NB4 (cell line): ENCODE measurements around the gene CDK14.

Experiments used
- DNase-seq: peaks from one replicate; pipeline ENCODE4 v3.0.0; 2010; ENCODE audit warnings: low read depth
- H3K4me3 ChIP-seq: one replicate; pipeline ENCODE4 v1.5.1; 2011; ENCODE audit warnings: mild to moderate bottlenecking, low read depth, low read length, moderate library complexity
- MYC ChIP-seq: IDR thresholded peaks from 2 replicates; pipeline ENCODE4 v1.6.1; 2011; ENCODE audit warnings: low read depth, low read length
- POLR2A ChIP-seq: IDR thresholded peaks from 2 replicates; pipeline ENCODE4 v1.6.1; 2011; ENCODE audit warnings: mild to moderate bottlenecking; ENCODE audit not compliant: insufficient read length; ENCODE audit errors: extremely low read depth
- TF ChIP-seq, protein P1 (sequence below): IDR thresholded peaks from one replicate; pipeline ENCODE4 v1.5.1; 2012; ENCODE audit warnings: low read depth, low read length
- TF ChIP-seq, protein P2 (sequence below): IDR thresholded peaks from 2 replicates; pipeline ENCODE4 v1.6.1; 2011; ENCODE audit warnings: low read depth, low read length

Gene CDK14

DNA sequence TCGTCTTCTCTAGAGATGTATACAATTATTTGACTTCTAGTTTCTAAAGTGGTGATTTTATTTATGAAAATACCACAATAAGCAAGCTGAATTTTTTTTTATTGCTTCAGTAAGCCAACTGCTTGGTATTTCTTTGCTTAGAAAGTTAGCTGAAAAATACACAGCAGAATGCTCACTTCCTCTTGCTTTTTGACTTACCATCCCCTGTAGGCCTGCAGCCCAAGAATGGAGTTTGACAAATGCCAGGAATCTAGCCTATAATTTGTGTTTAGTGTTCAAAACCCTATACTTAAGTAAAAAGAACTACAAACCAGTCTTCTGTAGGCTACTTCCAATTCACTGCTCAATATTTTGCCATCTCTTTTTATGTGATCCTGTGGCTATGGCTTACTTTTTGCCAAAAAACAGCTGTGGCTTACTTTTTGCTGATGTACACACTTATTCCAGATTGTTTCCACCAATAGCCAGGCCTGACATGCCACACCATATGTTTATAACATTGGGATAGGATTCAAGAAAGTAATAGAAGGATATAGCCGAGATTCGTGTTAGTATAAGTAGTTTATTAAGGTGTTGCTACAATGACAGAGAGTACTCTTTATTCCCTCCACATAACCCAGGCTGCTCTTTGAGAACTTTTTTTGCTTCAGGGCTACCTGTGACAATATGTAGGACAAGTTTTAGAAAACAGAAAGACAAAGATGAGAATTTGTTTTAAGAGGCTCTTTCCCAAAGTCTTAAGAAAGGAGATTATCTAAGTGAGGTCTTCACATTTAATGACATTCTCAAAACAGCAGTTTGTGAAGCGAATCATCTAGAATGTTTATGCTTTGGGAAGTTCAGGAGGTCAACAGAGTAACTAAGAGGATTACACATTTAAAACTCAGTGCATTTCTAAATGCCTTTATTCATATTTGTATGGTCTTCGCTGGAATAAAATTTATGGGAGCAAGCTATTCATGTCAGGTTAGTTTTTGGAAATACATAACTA lies 404.2 kb downstream of the CDK14 start:
- no peak overlapping the region for H3K4me3 ChIP-seq
- no peak for DNase-seq
- TF ChIP-seq POLR2A (no peak), MYC (no peak)
- TF ChIP-seq, protein P1, sequence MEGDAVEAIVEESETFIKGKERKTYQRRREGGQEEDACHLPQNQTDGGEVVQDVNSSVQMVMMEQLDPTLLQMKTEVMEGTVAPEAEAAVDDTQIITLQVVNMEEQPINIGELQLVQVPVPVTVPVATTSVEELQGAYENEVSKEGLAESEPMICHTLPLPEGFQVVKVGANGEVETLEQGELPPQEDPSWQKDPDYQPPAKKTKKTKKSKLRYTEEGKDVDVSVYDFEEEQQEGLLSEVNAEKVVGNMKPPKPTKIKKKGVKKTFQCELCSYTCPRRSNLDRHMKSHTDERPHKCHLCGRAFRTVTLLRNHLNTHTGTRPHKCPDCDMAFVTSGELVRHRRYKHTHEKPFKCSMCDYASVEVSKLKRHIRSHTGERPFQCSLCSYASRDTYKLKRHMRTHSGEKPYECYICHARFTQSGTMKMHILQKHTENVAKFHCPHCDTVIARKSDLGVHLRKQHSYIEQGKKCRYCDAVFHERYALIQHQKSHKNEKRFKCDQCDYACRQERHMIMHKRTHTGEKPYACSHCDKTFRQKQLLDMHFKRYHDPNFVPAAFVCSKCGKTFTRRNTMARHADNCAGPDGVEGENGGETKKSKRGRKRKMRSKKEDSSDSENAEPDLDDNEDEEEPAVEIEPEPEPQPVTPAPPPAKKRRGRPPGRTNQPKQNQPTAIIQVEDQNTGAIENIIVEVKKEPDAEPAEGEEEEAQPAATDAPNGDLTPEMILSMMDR = no peak
- TF ChIP-seq, protein P2, sequence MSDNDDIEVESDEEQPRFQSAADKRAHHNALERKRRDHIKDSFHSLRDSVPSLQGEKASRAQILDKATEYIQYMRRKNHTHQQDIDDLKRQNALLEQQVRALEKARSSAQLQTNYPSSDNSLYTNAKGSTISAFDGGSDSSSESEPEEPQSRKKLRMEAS = no peak

- TF ChIP-seq, protein P2 = no peak
- TF ChIP-seq, protein P1 = no peak
- no peak for TF ChIP-seq POLR2A
- TF ChIP-seq MYC = no peak
- no peak for DNase-seq
- H3K4me3 ChIP-seq = no peak overlapping the region
Measured at GRCh38 chr7:91005024-91005423, 408.9 kb downstream of the CDK14 start.

GRCh38 chr7:91005841-91006240 lies 409.7 kb downstream of the CDK14 start:
- H3K4me3 ChIP-seq = no peak overlapping the region
- no peak for DNase-seq
- TF ChIP-seq, protein P1 = no peak
- TF ChIP-seq POLR2A = no peak
- TF ChIP-seq, protein P2 = no peak
- no peak for TF ChIP-seq MYC

DNA sequence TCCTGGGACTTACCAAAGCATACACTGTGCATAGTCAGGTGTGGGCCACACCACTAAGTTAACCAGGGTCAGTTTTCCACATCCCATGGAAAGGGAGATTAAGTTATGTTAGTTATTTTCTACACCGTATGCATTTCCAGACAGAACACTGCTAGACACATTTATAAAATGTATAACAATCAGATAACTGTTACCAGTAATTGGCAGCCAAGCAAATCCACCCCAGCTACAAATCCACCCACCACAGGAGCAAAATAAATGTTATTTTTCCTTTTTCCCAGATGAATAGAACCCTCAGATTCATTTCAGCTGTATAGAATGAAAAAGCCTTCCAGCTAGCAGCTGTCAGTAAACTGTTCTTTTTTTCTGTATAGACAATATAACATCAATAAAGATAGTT lies 411.2 kb downstream of the CDK14 start:
- no peak for DNase-seq
- no peak overlapping the region for H3K4me3 ChIP-seq
- TF ChIP-seq, protein P2 = no peak
- no peak for TF ChIP-seq MYC
- TF ChIP-seq, protein P1 = no peak
- no peak for TF ChIP-seq POLR2A

- no peak overlapping the region for H3K4me3 ChIP-seq
- TF ChIP-seq, protein P2 = no peak
- TF ChIP-seq, protein P1 = no peak
- TF ChIP-seq MYC (no peak), POLR2A (no peak)
- no peak for DNase-seq
Measured at GRCh38 chr7:91013078-91013477, 417.0 kb downstream of the CDK14 start.
